ENCODE data around the gene LRRC56.

Gene LRRC56

GRCh38 chr11:575313-575995, 38.1 kb downstream of the LRRC56 start:
- DNase-seq (ENCODE audit: low read depth) = no peak
- TF ChIP-seq, protein P1, sequence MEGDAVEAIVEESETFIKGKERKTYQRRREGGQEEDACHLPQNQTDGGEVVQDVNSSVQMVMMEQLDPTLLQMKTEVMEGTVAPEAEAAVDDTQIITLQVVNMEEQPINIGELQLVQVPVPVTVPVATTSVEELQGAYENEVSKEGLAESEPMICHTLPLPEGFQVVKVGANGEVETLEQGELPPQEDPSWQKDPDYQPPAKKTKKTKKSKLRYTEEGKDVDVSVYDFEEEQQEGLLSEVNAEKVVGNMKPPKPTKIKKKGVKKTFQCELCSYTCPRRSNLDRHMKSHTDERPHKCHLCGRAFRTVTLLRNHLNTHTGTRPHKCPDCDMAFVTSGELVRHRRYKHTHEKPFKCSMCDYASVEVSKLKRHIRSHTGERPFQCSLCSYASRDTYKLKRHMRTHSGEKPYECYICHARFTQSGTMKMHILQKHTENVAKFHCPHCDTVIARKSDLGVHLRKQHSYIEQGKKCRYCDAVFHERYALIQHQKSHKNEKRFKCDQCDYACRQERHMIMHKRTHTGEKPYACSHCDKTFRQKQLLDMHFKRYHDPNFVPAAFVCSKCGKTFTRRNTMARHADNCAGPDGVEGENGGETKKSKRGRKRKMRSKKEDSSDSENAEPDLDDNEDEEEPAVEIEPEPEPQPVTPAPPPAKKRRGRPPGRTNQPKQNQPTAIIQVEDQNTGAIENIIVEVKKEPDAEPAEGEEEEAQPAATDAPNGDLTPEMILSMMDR (IDR thresholded peaks at IDR 0.05; ENCODE audit: insufficient read depth, low read depth, low read length, missing control alignments) = no peak
- peak overlapping the region; percentile 62 for H3K4me3 ChIP-seq (ENCODE audit: low read length)

GRCh38 chr11:575996-576768, 38.9 kb downstream of the LRRC56 start, which contains the start of gene PHRF1:
Gene PHRF1 (plus strand): TSS chr11:576470. CDS start chr11:581513, 5,043 bp downstream.
- peak within 1 kb of the TSS; percentile 93 for H3K4me3 ChIP-seq (ENCODE audit: low read length)
- TF ChIP-seq, protein P1 (IDR thresholded peaks at IDR 0.05; ENCODE audit: insufficient read depth, low read depth, low read length, missing control alignments) = no peak
- peak; percentile 95 for DNase-seq (ENCODE audit: low read depth)

GRCh38 chr11:576811-577610, 39.7 kb downstream of the LRRC56 start:
- DNase-seq (ENCODE audit: low read depth) = no peak
- TF ChIP-seq, protein P1 (IDR thresholded peaks at IDR 0.05; ENCODE audit: insufficient read depth, low read depth, low read length, missing control alignments) = no peak
- H3K4me3 ChIP-seq (ENCODE audit: low read length) = peak overlapping the region; percentile 93

DNA sequence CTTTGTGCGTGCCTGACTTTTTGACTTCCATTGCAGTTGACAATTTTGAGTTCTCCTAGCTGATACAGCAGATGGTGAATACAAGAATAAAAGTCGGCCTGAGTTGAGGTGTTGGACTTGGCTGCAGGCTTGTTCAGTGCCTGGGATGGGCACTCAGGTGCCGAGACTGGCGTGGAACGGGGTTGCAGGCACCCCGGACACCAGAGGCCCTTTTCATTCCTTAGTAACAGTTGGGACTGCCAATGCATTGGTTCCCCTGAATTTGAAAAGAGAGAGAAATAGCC, 40.2 kb downstream of the LRRC56 start:
- TF ChIP-seq, protein P1 (IDR thresholded peaks at IDR 0.05; ENCODE audit: insufficient read depth, low read depth, low read length, missing control alignments) = no peak
- peak overlapping the region; percentile 93 for H3K4me3 ChIP-seq (ENCODE audit: low read length)
- DNase-seq (ENCODE audit: low read depth) = no peak

DNA sequence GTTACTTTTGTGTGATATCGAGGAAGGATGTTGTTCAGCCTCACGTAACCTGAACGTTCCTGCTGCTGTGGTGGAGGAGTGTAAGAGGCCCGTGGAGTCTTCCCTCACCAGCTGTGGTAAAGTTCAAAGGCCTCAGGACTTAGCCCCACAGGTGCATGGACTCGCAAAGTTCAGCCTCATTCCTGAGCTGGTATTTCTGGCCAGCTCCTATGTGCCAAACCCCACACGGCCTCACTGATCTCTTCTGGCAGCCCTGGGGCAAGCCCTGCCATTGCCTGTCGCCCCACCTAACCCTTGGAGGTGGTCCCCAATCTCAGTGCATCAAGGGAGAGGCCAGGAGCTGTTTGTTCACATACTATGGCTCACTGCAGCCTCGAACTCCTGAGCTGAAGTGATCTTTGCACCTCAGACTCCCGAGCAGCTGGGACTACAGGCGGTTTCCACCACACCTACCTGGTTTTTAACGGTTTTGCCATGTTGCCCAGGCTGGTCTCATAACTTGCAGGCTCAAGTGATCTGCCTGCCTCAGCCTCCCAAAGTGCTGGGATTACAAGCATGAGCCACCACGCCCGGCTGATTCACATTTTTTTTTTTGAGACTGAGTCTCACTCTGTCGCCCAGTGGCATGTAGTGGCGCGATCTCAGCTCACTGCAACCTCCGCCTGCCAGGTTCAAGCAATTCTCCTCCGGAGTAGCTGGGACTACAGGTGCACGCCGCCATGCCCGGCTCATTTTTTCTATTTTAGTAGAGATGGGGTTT, 41.1 kb downstream of the LRRC56 start:
- peak overlapping the region; percentile 93 for H3K4me3 ChIP-seq (ENCODE audit: low read length)
- peak; percentile 62 for DNase-seq (ENCODE audit: low read depth)
- TF ChIP-seq, protein P1 (IDR thresholded peaks at IDR 0.05; ENCODE audit: insufficient read depth, low read depth, low read length, missing control alignments) = no peak

DNA sequence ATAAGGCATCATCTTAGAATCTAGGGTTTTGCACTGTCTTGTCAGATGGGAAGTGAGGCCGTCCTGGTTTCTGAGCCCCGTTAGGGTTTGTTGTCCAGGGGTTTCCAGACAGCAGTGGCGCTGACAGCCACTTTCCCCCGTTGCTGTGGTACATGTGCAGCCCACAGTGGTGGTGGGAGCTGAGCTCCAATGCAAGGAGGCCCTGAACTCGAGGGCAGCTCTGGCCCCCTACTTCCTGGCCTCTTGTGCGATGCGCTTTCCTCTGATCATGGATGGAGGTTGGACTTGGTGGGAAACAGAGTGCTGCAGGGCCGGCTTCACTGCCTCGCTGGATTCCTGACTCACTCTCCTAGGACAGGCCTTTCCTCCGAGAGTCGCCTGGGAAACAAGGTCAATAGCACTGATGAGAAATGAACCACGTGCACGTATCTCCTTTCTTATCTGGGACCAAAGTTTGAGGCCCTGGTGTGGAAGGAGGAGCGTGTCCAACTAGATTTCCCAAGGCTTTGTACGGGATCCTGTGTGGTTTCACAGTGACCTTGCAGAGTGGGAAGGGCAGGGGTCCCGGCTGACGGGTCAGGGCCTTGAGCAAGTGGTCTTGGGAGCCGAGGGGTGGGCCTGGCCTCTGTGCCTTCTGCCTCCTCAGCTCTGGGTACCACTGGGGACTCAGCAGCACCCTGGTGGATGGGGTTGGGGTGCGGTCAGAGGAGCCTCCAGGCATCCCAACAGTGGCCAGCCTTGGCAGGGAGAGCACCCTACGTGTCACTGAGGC, 42.7 kb downstream of the LRRC56 start:
- DNase-seq (ENCODE audit: low read depth) = no peak
- TF ChIP-seq, protein P1 (IDR thresholded peaks at IDR 0.05; ENCODE audit: insufficient read depth, low read depth, low read length, missing control alignments) = no peak
- H3K4me3 ChIP-seq (ENCODE audit: low read length) = no peak overlapping the region

All from epithelial cell of esophagus (primary cell).